COLO668 (cell line): ENCODE results near the gene CMPK2.

Experiments
- DNase-seq: peaks from one replicate; lab custom pipeline; 2025; ENCODE audit not compliant: unreplicated experiment; lab: John Stamatoyannopoulos, UW

The CMPK2 gene

GRCh38 chr2:6812857-6813530 is 52.7 kb downstream of the CMPK2 start:
- no peak for DNase-seq

GRCh38 chr2:6810961-6811360 is 54.7 kb downstream of the CMPK2 start:
- DNase-seq: no peak

DNA sequence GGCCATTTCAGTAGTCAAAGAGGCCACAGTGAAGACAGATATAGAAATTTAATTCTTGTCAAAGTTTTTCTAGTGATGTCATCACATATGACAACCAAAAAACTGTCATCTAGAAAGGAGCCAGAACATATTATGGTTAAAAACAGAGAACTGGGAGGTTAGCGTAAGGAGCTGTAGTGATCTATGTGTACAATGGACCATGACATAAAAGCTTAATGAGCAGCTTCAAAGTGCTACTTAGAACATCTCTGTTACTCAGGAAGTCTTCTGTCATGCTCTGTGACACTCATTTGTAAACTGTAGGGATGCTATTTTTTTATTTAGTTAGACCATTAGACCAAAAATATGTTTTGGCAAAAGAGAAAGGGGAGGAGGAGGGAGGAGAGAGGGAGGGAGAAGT is 57.3 kb downstream of the CMPK2 start:
- no peak for DNase-seq

GRCh38 chr2:6806604-6807003 is 59.1 kb downstream of the CMPK2 start:
- DNase-seq: no peak

DNA sequence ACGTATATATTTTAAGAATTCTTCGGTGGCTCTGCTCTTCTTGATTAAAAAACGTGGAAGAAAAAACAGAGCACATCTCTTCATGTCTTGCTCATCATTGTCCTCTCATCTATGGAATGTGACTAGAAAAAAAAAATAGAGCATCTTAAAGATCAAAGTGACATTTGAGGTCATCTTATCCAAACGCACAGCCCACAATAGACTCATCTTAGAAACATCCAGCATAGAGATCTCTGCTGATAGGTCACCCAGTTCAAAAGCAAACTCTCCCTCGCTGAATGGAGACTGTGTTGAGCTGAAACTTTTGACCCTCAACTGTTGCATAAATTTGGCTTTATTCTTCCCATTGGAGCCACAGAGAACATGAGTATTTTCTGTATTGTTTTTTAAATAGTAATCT is 65.2 kb downstream of the CMPK2 start:
- DNase-seq: no peak
